ENCODE data around the gene TNNT1. TPM values are rescaled to one million over a fixed set of nuclear protein-coding genes. Genes with fewer than 3 reads are reported as not detected.

The TNNT1 gene
- total RNA-seq, 1 experiment from 2014 or later: 188 TPM

DNA sequence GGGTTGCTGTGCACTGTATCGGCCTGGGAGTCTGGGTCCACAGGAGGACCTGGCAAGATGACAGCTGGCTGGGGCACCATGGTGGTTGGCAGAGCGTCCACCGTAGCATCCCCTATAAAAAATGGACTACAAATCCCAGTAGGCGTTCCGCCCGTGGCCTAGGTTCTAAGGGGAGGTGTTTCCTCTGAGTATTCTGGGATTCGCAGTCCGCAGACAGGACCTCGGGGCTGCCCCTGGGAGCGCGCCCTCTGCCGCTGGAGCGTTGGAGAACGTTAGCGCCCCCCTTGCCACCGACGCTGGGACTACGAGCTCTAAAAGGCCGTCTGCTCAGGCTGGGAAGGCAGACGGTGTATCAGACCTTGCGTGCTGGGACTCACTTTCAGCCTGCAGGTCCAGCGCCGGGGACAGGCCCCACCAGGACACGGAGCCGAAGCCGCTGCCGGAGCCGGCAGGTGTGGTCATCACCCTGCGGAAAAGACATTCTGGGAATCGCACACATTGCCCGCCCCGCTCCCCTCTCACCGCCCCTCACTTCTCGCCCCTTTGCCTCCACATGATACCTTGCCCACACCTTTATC, 17.0 kb upstream of the TNNT1 start:
- Histone ChIP-seq H3K9ac (ENCODE audit: low read length) (peak overlapping the region; percentile 54), H3K27ac (ENCODE audit: low read depth, low read length) (peak overlapping the region; percentile 20; the same call in 1 of the 2 replicates), H3K79me2 (ENCODE audit: insufficient read depth, low read length) (no peaks in the 10 kb centered on the region)
- TF ChIP-seq EZH2 (IDR thresholded peaks at IDR 0.05): no peak
- no peak for TF ChIP-seq SIN3A (IDR thresholded peaks at IDR 0.05; ENCODE audit: low read depth)
- no peak for TF ChIP-seq POLR2A (IDR thresholded peaks at IDR 0.05; ENCODE audit: borderline replicate concordance, extremely low read depth, insufficient read depth, insufficient read length)
- TF ChIP-seq REST (IDR thresholded peaks at IDR 0.05; ENCODE audit: low read depth): no peak
- no peak for TF ChIP-seq SRF (IDR thresholded peaks at IDR 0.05; ENCODE audit: low read depth)
- TF ChIP-seq POLR2AphosphoS5 (IDR thresholded peaks at IDR 0.05; ENCODE audit: low read depth, low read length): no peak; the same call in 1 of the 2 replicates
- no peak for TF ChIP-seq TCF7L2 (IDR thresholded peaks at IDR 0.05; ENCODE audit: borderline replicate concordance, extremely low read depth, insufficient read depth, insufficient read length)
- no peak for TF ChIP-seq ELF1 (IDR thresholded peaks at IDR 0.05; ENCODE audit: borderline replicate concordance, low read depth)
- no peak for TF ChIP-seq SP1 (IDR thresholded peaks at IDR 0.05; ENCODE audit: low read depth)
- no peak for TF ChIP-seq ZFX (IDR thresholded peaks at IDR 0.05)
- no peak for TF ChIP-seq ZBTB33 (IDR thresholded peaks at IDR 0.05; ENCODE audit: extremely low read depth, insufficient replicate concordance, low read length)
- no peak for TF ChIP-seq MAX (IDR thresholded peaks at IDR 0.05)
- TF ChIP-seq CEBPB (IDR thresholded peaks at IDR 0.05; ENCODE audit: low read depth): no peak
- TF ChIP-seq CTCF (IDR thresholded peaks at IDR 0.05 in 2 of 3, conservative IDR thresholded peaks at IDR 0.05 in 1 of 3; ENCODE audit: borderline replicate concordance in 1 of 3, insufficient read depth in 1 of 3, low read depth in 2 of 3, low read length in 2 of 3): peak; percentile 87 to 98 (median 90)
- TF ChIP-seq RAD21 (IDR thresholded peaks at IDR 0.05; ENCODE audit: low read depth): peak; percentile 52
- TF ChIP-seq JUND (IDR thresholded peaks at IDR 0.05): no peak
- TF ChIP-seq YY1 (IDR thresholded peaks at IDR 0.05; ENCODE audit: extremely low read depth, insufficient replicate concordance, low read depth, low read length): peak; percentile 65
- no peak for TF ChIP-seq EZH2phosphoT487 (IDR thresholded peaks at IDR 0.05; ENCODE audit: borderline replicate concordance)
- TF ChIP-seq, protein P1, sequence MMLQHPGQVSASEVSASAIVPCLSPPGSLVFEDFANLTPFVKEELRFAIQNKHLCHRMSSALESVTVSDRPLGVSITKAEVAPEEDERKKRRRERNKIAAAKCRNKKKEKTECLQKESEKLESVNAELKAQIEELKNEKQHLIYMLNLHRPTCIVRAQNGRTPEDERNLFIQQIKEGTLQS (IDR thresholded peaks at IDR 0.05): no peak

More for the DNA sequence above, 17.0 kb upstream of the TNNT1 start:
- Histone ChIP-seq H3K4me2 (ENCODE audit: low read length) (peak overlapping the region; percentile 99), H3K4me1 (ENCODE audit: control insufficient read depth in 1 of 2, insufficient read depth in 2 of 2, low read length in 2 of 2) (peaks cover 7 to 25% of the 10 kb centered on the region in 2 experiments; a peak in 3 of 4 replicates), H3K36me3 (ENCODE audit: control insufficient read depth in 1 of 2, insufficient read depth in 2 of 2, low read length in 2 of 2) (no peaks in the 10 kb centered on the region), H3K9me2 (ENCODE audit: insufficient read depth) (no peaks in the 10 kb centered on the region), H3K4me3 (replicated peaks in 1 of 2; ENCODE audit: low read depth in 1 of 2, low read length in 2 of 2) (peak overlapping the region; percentile 72 to 74), H4K20me1 (ENCODE audit: insufficient read depth) (no peaks in the 10 kb centered on the region), H3K9me3 (ENCODE audit: control insufficient read depth in 1 of 2, insufficient read depth in 1 of 2, low read depth in 1 of 2, low read length in 2 of 2) (no peaks in the 10 kb centered on the region), H2AFZ (ENCODE audit: low read depth, low read length, poor library complexity, severe bottlenecking) (peak overlapping the region; percentile 32), H3K27me3 (ENCODE audit: insufficient read depth, low read length) (no peaks in the 10 kb centered on the region)
- ATAC-seq (peak; percentile 84), DNase-seq (ENCODE audit: low read depth, low spot score) (peak; percentile 86)
- intact Hi-C loops (cut with micrococcal nuclease): loop anchor here (5.0 kb wide), 1 partner anchor 91 kb away; the partner anchor contains the start of gene PPP6R1
- ChIA-PET CTCF (interaction anchor here (1.0 to 2.7 kb wide), 13 partner anchors 9 to 311 kb away, joined by 3 to 26 read pairs (median 7); partner anchors contain the start of genes PPP6R1, SYT5 and ZNF628), POLR2A (interaction anchor here (0.7 to 1.9 kb wide), 5 partner anchors 10 to 94 kb away, joined by 3 to 5 read pairs (median 4); no protein-coding TSS in a partner anchor), RAD21 (ENCODE audit: low non-redundant PET in 1 of 2, low total read pairs in 2 of 2, uncharacterized antibody in 2 of 2, unreplicated experiment in 2 of 2) (interaction anchor here (0.9 to 1.0 kb wide), 2 partner anchors 25 to 51 kb away, joined by 3 read pairs; no protein-coding TSS in a partner anchor)
- BruUV-seq (replicated peaks): TSS peak; percentile 64
